K562 (cell line): ENCODE data around the gene MARCHF5. TPM values are rescaled to one million over a fixed set of nuclear protein-coding genes. Genes with fewer than 3 reads are reported as not detected.
A peak's percentile ranks its signal among the peaks of the same experiment; 100 is the strongest.

Experiments used
- DDX20 ChIP-seq: fragments of 450-650 bp; IDR thresholded peaks from 2 replicates; pipeline ENCODE4 v1.6.1; 2016; ENCODE audit warnings: missing genetic modification characterization, low read depth, mild to moderate bottlenecking, missing compliant biosample characterization, moderate library complexity
- GMEB1 ChIP-seq: fragments of 250-450 bp; sonication (Bioruptor Pico); IDR thresholded peaks from 2 replicates; pipeline ENCODE4 v1.4.0; 2020; ENCODE audit warnings: mild to moderate bottlenecking
- HDAC2 ChIP-seq: fragments of 450-650 bp; IDR thresholded peaks from 2 replicates; pipeline ENCODE4 v1.6.1; 2016; ENCODE audit warnings: mild to moderate bottlenecking
- MIER1 ChIP-seq: fragments of 450-650 bp; IDR thresholded peaks from 2 replicates; pipeline ENCODE4 v1.6.1; 2016; ENCODE audit warnings: antibody characterized with exemption, mild to moderate bottlenecking, low read depth
- NFYB ChIP-seq: IDR thresholded peaks from 2 replicates; pipeline ENCODE4 v1.6.1; 2011; ENCODE audit warnings: mild to moderate bottlenecking, moderate library complexity; ENCODE audit not compliant: insufficient read length; ENCODE audit errors: extremely low read depth
- RFX7 ChIP-seq: fragments of 250-450 bp; sonication (Bioruptor Pico); IDR thresholded peaks from 2 replicates; pipeline ENCODE4 v1.5.1; 2021; ENCODE audit warnings: mild to moderate bottlenecking
- RHOXF2B ChIP-seq: fragments of 250-450 bp; sonication (Bioruptor Pico); conservative IDR thresholded peaks from 2 replicates; pipeline ENCODE4 v1.5.1; 2021
- SIRT6 ChIP-seq: IDR thresholded peaks from one replicate; pipeline ENCODE4 v1.6.1; 2012; ENCODE audit warnings: low read depth, mild to moderate bottlenecking, control low read depth, inconsistent platforms, low read length, moderate library complexity
- ZNF311 ChIP-seq: fragments of 250-450 bp; sonication (Bioruptor Pico); IDR thresholded peaks from 2 replicates; pipeline ENCODE4 v1.4.0; 2020; ENCODE audit warnings: mild to moderate bottlenecking, moderate library complexity
- polyA plus RNA-seq, 8 experiments: library from polyadenylated mRNA; depleted of rRNA in 4 of 8; stranded (reverse) in 5 of 8; unstranded in 3 of 8; fragments of >200 nt; fragmentation: Nextera tagmentation in 2 of 8; fragmentation: Illumina TruSeq in 1 of 8; extraction: Ambion mirVana in 2 of 8; extraction: Trizol in 1 of 8; gene quantifications; 2 replicates each; pipeline versions ENCODE4 v1.2.1 to v1.2.3, GENCODE V29; 2011 to 2014; ENCODE audit warnings: inconsistent platforms in 1 of 8, missing spikeins in 1 of 8
- total RNA-seq, 7 experiments: library from RNA; depleted of rRNA in 6 of 7; stranded (reverse); fragments of >200 nt in 6 of 7; fragmentation: Illumina TruSeq in 2 of 7; extraction: Trizol in 2 of 7; gene quantifications; 2 replicates each; pipeline versions ENCODE4 v1.2.1 to v1.2.3, GENCODE V29; 2011 to 2021; ENCODE audit warnings: low replicate concordance in 1 of 7
- TF ChIP-seq, protein P1 (sequence below): fragments of 200-600 bp; sonication (generic); IDR thresholded peaks from one replicate; pipeline ENCODE4 v1.6.1; 2012; ENCODE audit warnings: mild to moderate bottlenecking, low read depth, low read length, inconsistent platforms
- TF ChIP-seq, protein P2 (sequence below), 2 experiments: fragments of 150-350 bp in 1 of 2; IDR thresholded peaks; 2 replicates each; pipeline ENCODE4 v1.6.1; 2012 to 2016; ENCODE audit warnings: low read depth in 2 of 2, low read length in 2 of 2, mild to moderate bottlenecking in 1 of 2, moderate library complexity in 1 of 2

MARCHF5 gene
- total and polyA plus RNA-seq, 9 of the 15 experiments (the other 6 are each of a cell fraction or from before 2014, with no cell fraction given): 3.4 to 27.2 (median 11.5) TPM

DNA sequence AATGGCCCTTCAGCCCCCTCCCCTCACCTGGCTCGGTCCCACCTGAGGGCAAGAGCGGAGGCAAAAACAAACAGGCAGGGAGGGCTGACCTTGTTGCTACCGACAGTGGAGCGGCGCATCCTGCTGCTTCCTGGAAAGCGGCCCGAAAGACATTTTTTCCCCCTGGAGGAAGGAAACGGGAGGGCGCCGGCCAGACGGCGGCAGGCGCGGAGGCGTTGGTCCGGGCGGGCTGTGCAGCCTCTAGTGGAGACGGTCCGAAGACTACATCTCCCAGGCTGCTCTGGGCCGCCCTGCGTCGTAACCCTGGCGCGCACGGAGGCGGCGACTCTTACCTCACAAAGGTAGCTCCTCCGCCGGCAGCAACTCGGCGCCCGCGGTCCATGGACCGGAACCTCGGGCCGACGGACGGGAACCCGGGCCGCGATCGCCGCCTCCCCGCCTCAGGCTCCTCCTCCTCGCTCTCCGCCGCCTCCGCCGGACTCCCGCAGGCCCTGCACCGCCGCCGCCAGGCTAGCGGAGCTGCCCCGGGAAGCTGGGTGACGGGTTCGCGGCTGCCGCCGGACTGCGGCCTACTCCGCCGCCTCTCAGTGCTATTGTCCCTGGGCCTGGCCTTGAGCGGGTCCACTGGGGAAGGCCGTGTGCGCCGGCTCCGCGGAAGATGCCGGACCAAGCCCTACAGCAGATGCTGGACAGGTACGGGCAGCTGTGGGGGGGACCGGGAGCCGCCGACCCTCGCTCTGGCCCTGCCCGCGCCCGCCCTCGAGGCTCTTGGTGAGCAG is at the start of gene MARCHF5, which contains the start of gene CPEB3 (continued):
- no peak for TF ChIP-seq RHOXF2B
- TF ChIP-seq, protein P1, sequence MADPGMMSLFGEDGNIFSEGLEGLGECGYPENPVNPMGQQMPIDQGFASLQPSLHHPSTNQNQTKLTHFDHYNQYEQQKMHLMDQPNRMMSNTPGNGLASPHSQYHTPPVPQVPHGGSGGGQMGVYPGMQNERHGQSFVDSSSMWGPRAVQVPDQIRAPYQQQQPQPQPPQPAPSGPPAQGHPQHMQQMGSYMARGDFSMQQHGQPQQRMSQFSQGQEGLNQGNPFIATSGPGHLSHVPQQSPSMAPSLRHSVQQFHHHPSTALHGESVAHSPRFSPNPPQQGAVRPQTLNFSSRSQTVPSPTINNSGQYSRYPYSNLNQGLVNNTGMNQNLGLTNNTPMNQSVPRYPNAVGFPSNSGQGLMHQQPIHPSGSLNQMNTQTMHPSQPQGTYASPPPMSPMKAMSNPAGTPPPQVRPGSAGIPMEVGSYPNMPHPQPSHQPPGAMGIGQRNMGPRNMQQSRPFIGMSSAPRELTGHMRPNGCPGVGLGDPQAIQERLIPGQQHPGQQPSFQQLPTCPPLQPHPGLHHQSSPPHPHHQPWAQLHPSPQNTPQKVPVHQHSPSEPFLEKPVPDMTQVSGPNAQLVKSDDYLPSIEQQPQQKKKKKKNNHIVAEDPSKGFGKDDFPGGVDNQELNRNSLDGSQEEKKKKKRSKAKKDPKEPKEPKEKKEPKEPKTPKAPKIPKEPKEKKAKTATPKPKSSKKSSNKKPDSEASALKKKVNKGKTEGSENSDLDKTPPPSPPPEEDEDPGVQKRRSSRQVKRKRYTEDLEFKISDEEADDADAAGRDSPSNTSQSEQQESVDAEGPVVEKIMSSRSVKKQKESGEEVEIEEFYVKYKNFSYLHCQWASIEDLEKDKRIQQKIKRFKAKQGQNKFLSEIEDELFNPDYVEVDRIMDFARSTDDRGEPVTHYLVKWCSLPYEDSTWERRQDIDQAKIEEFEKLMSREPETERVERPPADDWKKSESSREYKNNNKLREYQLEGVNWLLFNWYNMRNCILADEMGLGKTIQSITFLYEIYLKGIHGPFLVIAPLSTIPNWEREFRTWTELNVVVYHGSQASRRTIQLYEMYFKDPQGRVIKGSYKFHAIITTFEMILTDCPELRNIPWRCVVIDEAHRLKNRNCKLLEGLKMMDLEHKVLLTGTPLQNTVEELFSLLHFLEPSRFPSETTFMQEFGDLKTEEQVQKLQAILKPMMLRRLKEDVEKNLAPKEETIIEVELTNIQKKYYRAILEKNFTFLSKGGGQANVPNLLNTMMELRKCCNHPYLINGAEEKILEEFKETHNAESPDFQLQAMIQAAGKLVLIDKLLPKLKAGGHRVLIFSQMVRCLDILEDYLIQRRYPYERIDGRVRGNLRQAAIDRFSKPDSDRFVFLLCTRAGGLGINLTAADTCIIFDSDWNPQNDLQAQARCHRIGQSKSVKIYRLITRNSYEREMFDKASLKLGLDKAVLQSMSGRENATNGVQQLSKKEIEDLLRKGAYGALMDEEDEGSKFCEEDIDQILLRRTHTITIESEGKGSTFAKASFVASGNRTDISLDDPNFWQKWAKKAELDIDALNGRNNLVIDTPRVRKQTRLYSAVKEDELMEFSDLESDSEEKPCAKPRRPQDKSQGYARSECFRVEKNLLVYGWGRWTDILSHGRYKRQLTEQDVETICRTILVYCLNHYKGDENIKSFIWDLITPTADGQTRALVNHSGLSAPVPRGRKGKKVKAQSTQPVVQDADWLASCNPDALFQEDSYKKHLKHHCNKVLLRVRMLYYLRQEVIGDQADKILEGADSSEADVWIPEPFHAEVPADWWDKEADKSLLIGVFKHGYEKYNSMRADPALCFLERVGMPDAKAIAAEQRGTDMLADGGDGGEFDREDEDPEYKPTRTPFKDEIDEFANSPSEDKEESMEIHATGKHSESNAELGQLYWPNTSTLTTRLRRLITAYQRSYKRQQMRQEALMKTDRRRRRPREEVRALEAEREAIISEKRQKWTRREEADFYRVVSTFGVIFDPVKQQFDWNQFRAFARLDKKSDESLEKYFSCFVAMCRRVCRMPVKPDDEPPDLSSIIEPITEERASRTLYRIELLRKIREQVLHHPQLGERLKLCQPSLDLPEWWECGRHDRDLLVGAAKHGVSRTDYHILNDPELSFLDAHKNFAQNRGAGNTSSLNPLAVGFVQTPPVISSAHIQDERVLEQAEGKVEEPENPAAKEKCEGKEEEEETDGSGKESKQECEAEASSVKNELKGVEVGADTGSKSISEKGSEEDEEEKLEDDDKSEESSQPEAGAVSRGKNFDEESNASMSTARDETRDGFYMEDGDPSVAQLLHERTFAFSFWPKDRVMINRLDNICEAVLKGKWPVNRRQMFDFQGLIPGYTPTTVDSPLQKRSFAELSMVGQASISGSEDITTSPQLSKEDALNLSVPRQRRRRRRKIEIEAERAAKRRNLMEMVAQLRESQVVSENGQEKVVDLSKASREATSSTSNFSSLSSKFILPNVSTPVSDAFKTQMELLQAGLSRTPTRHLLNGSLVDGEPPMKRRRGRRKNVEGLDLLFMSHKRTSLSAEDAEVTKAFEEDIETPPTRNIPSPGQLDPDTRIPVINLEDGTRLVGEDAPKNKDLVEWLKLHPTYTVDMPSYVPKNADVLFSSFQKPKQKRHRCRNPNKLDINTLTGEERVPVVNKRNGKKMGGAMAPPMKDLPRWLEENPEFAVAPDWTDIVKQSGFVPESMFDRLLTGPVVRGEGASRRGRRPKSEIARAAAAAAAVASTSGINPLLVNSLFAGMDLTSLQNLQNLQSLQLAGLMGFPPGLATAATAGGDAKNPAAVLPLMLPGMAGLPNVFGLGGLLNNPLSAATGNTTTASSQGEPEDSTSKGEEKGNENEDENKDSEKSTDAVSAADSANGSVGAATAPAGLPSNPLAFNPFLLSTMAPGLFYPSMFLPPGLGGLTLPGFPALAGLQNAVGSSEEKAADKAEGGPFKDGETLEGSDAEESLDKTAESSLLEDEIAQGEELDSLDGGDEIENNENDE: no peak
- no peak for TF ChIP-seq SIRT6
- TF ChIP-seq, protein P2, sequence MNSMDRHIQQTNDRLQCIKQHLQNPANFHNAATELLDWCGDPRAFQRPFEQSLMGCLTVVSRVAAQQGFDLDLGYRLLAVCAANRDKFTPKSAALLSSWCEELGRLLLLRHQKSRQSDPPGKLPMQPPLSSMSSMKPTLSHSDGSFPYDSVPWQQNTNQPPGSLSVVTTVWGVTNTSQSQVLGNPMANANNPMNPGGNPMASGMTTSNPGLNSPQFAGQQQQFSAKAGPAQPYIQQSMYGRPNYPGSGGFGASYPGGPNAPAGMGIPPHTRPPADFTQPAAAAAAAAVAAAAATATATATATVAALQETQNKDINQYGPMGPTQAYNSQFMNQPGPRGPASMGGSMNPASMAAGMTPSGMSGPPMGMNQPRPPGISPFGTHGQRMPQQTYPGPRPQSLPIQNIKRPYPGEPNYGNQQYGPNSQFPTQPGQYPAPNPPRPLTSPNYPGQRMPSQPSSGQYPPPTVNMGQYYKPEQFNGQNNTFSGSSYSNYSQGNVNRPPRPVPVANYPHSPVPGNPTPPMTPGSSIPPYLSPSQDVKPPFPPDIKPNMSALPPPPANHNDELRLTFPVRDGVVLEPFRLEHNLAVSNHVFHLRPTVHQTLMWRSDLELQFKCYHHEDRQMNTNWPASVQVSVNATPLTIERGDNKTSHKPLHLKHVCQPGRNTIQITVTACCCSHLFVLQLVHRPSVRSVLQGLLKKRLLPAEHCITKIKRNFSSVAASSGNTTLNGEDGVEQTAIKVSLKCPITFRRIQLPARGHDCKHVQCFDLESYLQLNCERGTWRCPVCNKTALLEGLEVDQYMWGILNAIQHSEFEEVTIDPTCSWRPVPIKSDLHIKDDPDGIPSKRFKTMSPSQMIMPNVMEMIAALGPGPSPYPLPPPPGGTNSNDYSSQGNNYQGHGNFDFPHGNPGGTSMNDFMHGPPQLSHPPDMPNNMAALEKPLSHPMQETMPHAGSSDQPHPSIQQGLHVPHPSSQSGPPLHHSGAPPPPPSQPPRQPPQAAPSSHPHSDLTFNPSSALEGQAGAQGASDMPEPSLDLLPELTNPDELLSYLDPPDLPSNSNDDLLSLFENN (IDR thresholded peaks at IDR 0.05; ENCODE audit: low read depth in 2 of 2, low read length in 2 of 2): no peak; a peak in 1 of 4 replicates
- TF ChIP-seq ZNF311 (CRISPR knock-in tag): no peak
- TF ChIP-seq DDX20: no peak
- TF ChIP-seq RFX7 (CRISPR knock-in tag): no peak
- peak; percentile 93 for TF ChIP-seq GMEB1
- TF ChIP-seq HDAC2: no peak
- TF ChIP-seq MIER1: no peak
- no peak for TF ChIP-seq NFYB
